ENCODE measurements around the gene NAV3.

Gene NAV3

GRCh38 chr12:78224154-78224553 lies 393.5 kb downstream of the NAV3 start:
- DNase-seq (ENCODE audit: low read depth, low spot score), result no peak
- no peak for TF ChIP-seq CTCF (IDR thresholded peaks at IDR 0.05; ENCODE audit: low read depth, low read length)
- H3K4me3 ChIP-seq (ENCODE audit: low read depth, low read length), result no peak overlapping the region
- in situ Hi-C loops (cut with HindIII; ENCODE audit: low sequenced_read_pairs), result no loop called here

GRCh38 chr12:78226763-78227162 lies 396.1 kb downstream of the NAV3 start:
- in situ Hi-C loops (cut with HindIII; ENCODE audit: low sequenced_read_pairs), result no loop called here
- no peak for DNase-seq (ENCODE audit: low read depth, low spot score)
- no peak overlapping the region for H3K4me3 ChIP-seq (ENCODE audit: low read depth, low read length)
- no peak for TF ChIP-seq CTCF (IDR thresholded peaks at IDR 0.05; ENCODE audit: low read depth, low read length)

- in situ Hi-C loops (cut with HindIII; ENCODE audit: low sequenced_read_pairs), result no loop called here
- DNase-seq (ENCODE audit: low read depth, low spot score), result peak; percentile 45
- TF ChIP-seq CTCF (IDR thresholded peaks at IDR 0.05; ENCODE audit: low read depth, low read length), result peak; percentile 75
- H3K4me3 ChIP-seq (ENCODE audit: low read depth, low read length), result no peak overlapping the region
These were observed 399.0 kb downstream of the NAV3 start for GRCh38 chr12:78229591-78230101.

GRCh38 chr12:78232756-78233155 lies 402.1 kb downstream of the NAV3 start:
- no peak for DNase-seq (ENCODE audit: low read depth, low spot score)
- TF ChIP-seq CTCF (IDR thresholded peaks at IDR 0.05; ENCODE audit: low read depth, low read length), result no peak
- no peak overlapping the region for H3K4me3 ChIP-seq (ENCODE audit: low read depth, low read length)
- in situ Hi-C loops (cut with HindIII; ENCODE audit: low sequenced_read_pairs), result no loop called here

GRCh38 chr12:78236264-78236663 lies 405.6 kb downstream of the NAV3 start:
- no peak for DNase-seq (ENCODE audit: low read depth, low spot score)
- in situ Hi-C loops (cut with HindIII; ENCODE audit: low sequenced_read_pairs), result no loop called here
- no peak for TF ChIP-seq CTCF (IDR thresholded peaks at IDR 0.05; ENCODE audit: low read depth, low read length)
- H3K4me3 ChIP-seq (ENCODE audit: low read depth, low read length), result no peak overlapping the region

- no peak for TF ChIP-seq CTCF (IDR thresholded peaks at IDR 0.05; ENCODE audit: low read depth, low read length)
- no peak for DNase-seq (ENCODE audit: low read depth, low spot score)
- in situ Hi-C loops (cut with HindIII; ENCODE audit: low sequenced_read_pairs), result no loop called here
- no peak overlapping the region for H3K4me3 ChIP-seq (ENCODE audit: low read depth, low read length)
These were observed 408.9 kb downstream of the NAV3 start for GRCh38 chr12:78239544-78239943.

GRCh38 chr12:78240827-78241226 lies 410.1 kb downstream of the NAV3 start:
- H3K4me3 ChIP-seq (ENCODE audit: low read depth, low read length), result no peak overlapping the region
- in situ Hi-C loops (cut with HindIII; ENCODE audit: low sequenced_read_pairs), result no loop called here
- no peak for DNase-seq (ENCODE audit: low read depth, low spot score)
- TF ChIP-seq CTCF (IDR thresholded peaks at IDR 0.05; ENCODE audit: low read depth, low read length), result no peak

Data from astrocyte of the spinal cord (primary cell).